Jurkat, Clone E6-1 (cell line): ENCODE data around the gene REC114. TPM values are rescaled to one million over a fixed set of nuclear protein-coding genes. Genes with fewer than 3 reads are reported as not detected.
"Not testable (repeated sequence)": the region's sequence is repeated elsewhere in the genome, so short reads cannot be mapped to it uniquely, and the experiment has no call there.

Source experiments
- DNase-seq: peaks from one replicate; pipeline ENCODE4 v3.0.0-alpha.2; 2011; ENCODE audit warnings: low read depth, low spot score
- H3K4me3 ChIP-seq: 2 replicates; pipeline ENCODE4 v1.5.1; 2011; ENCODE audit warnings: mild to moderate bottlenecking, low read length, control low read depth, moderate library complexity
- polyA plus RNA-seq: library from polyadenylated mRNA; unstranded; fragments of >200 nt; gene quantifications from one replicate; pipeline ENCODE4 v1.2.1, GENCODE V29; 2012; ENCODE audit warnings: missing spikeins; ENCODE audit not compliant: insufficient read length, insufficient read depth

REC114 gene
- not detected for polyA plus RNA-seq

- no peak for DNase-seq
- no peak within 1 kb of the TSS for H3K4me3 ChIP-seq
These were observed at the start of gene REC114 for GRCh38 chr15:73442968-73443367. Gene REC114, plus strand, starts transcription at chr15:73443164. Its CDS starts 22 bp downstream, at chr15:73443186.

- no peak for DNase-seq
- H3K4me3 ChIP-seq = no peak overlapping the region
These were observed 49.6 kb upstream of the REC114 start for GRCh38 chr15:73393336-73393735.

- no peak overlapping the region for H3K4me3 ChIP-seq
- DNase-seq = no peak
These were observed 48.2 kb upstream of the REC114 start for GRCh38 chr15:73394782-73395181.

GRCh38 chr15:73395671-73396070 is 47.3 kb upstream of the REC114 start:
- DNase-seq = no peak
- no peak overlapping the region for H3K4me3 ChIP-seq

- no peak overlapping the region for H3K4me3 ChIP-seq
- no peak for DNase-seq
These were observed 45.5 kb upstream of the REC114 start for GRCh38 chr15:73397461-73397860.

GRCh38 chr15:73398861-73399260 is 44.1 kb upstream of the REC114 start:
- no peak overlapping the region for H3K4me3 ChIP-seq
- no peak for DNase-seq

- not testable (repeated sequence) for H3K4me3 ChIP-seq, DNase-seq
These were observed 42.7 kb upstream of the REC114 start for GRCh38 chr15:73400222-73400621.

GRCh38 chr15:73403171-73403570 is 39.8 kb upstream of the REC114 start:
- H3K4me3 ChIP-seq = no peak overlapping the region
- DNase-seq = no peak

- H3K4me3 ChIP-seq = no peak overlapping the region
- DNase-seq = no peak
These were observed 28.1 kb upstream of the REC114 start for GRCh38 chr15:73414876-73415275.

- H3K4me3 ChIP-seq = no peak overlapping the region
- DNase-seq = no peak
These were observed 18.5 kb upstream of the REC114 start for GRCh38 chr15:73424506-73424905.

- no peak for DNase-seq
- H3K4me3 ChIP-seq = no peak overlapping the region
These were observed 17.5 kb upstream of the REC114 start for GRCh38 chr15:73425510-73425909.

- no peak for DNase-seq
- H3K4me3 ChIP-seq = no peak overlapping the region
These were observed 16.5 kb upstream of the REC114 start for GRCh38 chr15:73426323-73426994.

- H3K4me3 ChIP-seq, DNase-seq: not testable (repeated sequence)
These were observed 11.6 kb upstream of the REC114 start for GRCh38 chr15:73431329-73431728.

- H3K4me3 ChIP-seq = no peak overlapping the region
- DNase-seq = no peak
These were observed 9.1 kb upstream of the REC114 start for GRCh38 chr15:73433873-73434272.

- H3K4me3 ChIP-seq = no peak overlapping the region
- DNase-seq = no peak
These were observed 6.4 kb upstream of the REC114 start for GRCh38 chr15:73436613-73437012.

GRCh38 chr15:73437543-73438109 is 5.3 kb upstream of the REC114 start:
- DNase-seq = peak; percentile 9
- H3K4me3 ChIP-seq = no peak overlapping the region

- no peak for DNase-seq
- H3K4me3 ChIP-seq = no peak overlapping the region
These were observed 4.3 kb upstream of the REC114 start for GRCh38 chr15:73438651-73439050.

- DNase-seq = no peak
- H3K4me3 ChIP-seq = no peak overlapping the region
These were observed 2.4 kb upstream of the REC114 start for GRCh38 chr15:73440571-73440970.

- H3K4me3 ChIP-seq = no peak overlapping the region
- no peak for DNase-seq
These were observed 543 bp upstream of the REC114 start for GRCh38 chr15:73442421-73442820.

- not testable (repeated sequence) for H3K4me3 ChIP-seq, DNase-seq
These were observed 4.5 kb downstream of the REC114 start for GRCh38 chr15:73447471-73447870.

- H3K4me3 ChIP-seq = not testable (repeated sequence)
- DNase-seq = peak; percentile 49
These were observed 5.3 kb downstream of the REC114 start for GRCh38 chr15:73448158-73448758.
